CD4-positive, alpha-beta memory T cell (primary cell): ENCODE results near the gene LRPAP1. TPM values are rescaled to one million over a fixed set of nuclear protein-coding genes. Genes with fewer than 3 reads are reported as not detected.

ENCODE experiments used
- CTCF ChIA-PET: fragments of 350-600 bp; sonication (Branson Sonifier 250); formaldehyde crosslinking; loops from one replicate; lab custom pipeline; 2021; ENCODE audit warnings: inconsistent platforms; ENCODE audit not compliant: partially characterized antibody; lab: Charles Lee
- POLR2A ChIA-PET: fragments of 350-600 bp; sonication (Branson Sonifier 250); formaldehyde crosslinking; loops from one replicate; lab custom pipeline; 2021; ENCODE audit not compliant: partially characterized antibody; lab: Charles Lee
- DNase-seq, 5 donors: peaks; one replicate each; pipeline versions ENCODE4 v3.0.0 to v3.0.0-alpha.2; 2020 to 2022; ENCODE audit warnings: mixed read lengths in 1 of 5
- H3K27ac ChIP-seq: one replicate; pipeline ENCODE4 v1.7.0; 2013; ENCODE audit warnings: low read depth, low read length
- H3K27me3 ChIP-seq: 2 replicates; pipeline ENCODE4 v1.7.0; 2013; ENCODE audit warnings: mild to moderate bottlenecking, low read length, moderate library complexity; ENCODE audit not compliant: insufficient read depth
- H3K36me3 ChIP-seq: 2 replicates; pipeline ENCODE4 v1.7.0; 2013; ENCODE audit warnings: mild to moderate bottlenecking, low read length, moderate library complexity; ENCODE audit not compliant: insufficient read depth
- H3K4me1 ChIP-seq: 2 replicates; pipeline ENCODE4 v1.7.0; 2013; ENCODE audit warnings: mild to moderate bottlenecking, low read length, moderate library complexity; ENCODE audit not compliant: insufficient read depth
- H3K4me3 ChIP-seq, 2 donors: one replicate each; pipeline ENCODE4 v1.7.0; 2013; ENCODE audit warnings: low read length in 2 of 2, mild to moderate bottlenecking in 1 of 2
- H3K9me3 ChIP-seq, 2 donors: one replicate each; pipeline ENCODE4 v1.7.0; 2013; ENCODE audit warnings: low read length in 2 of 2, control low read depth in 1 of 2; ENCODE audit not compliant: control insufficient read depth in 1 of 2
- H3K27ac Mint-ChIP-seq, 7 donors: one replicate each; pipeline ENCODE4 v1.8.0; 2020 to 2021; ENCODE audit warnings: mixed read lengths in 7 of 7, mild to moderate bottlenecking in 6 of 7, inconsistent platforms in 3 of 7, moderate library complexity in 3 of 7
- H3K27me3 Mint-ChIP-seq, 2 donors: one replicate each; pipeline ENCODE4 v1.8.0; 2020 to 2021; ENCODE audit warnings: mixed read lengths in 2 of 2
- H3K36me3 Mint-ChIP-seq, 2 donors: one replicate each; pipeline ENCODE4 v1.8.0; 2020 to 2021; ENCODE audit warnings: mixed read lengths in 2 of 2, inconsistent platforms in 1 of 2, mild to moderate bottlenecking in 1 of 2
- H3K4me1 Mint-ChIP-seq, 4 donors: one replicate each; pipeline ENCODE4 v1.8.0; 2020 to 2021; ENCODE audit warnings: mixed read lengths in 4 of 4, mild to moderate bottlenecking in 1 of 4
- H3K4me3 Mint-ChIP-seq, 8 donors: one replicate each; pipeline ENCODE4 v1.8.0; 2020 to 2021; ENCODE audit warnings: mixed read lengths in 8 of 8, mild to moderate bottlenecking in 7 of 8, moderate library complexity in 6 of 8, inconsistent platforms in 3 of 8
- H3K9me3 Mint-ChIP-seq, 8 donors: one replicate each; pipeline ENCODE4 v1.8.0; 2020 to 2021; ENCODE audit warnings: mixed read lengths in 8 of 8, mild to moderate bottlenecking in 5 of 8, inconsistent platforms in 3 of 8, moderate library complexity in 1 of 8
- intact Hi-C: fragments of 100-400 bp; cut with micrococcal nuclease; formaldehyde crosslinking; loops from one replicate; pipeline ENCODE4 v1.15.1; 2023
- polyA plus RNA-seq, 2 donors: library from polyadenylated mRNA; unstranded; fragments of 300-500 nt; fragmentation: Illumina TruSeq; gene quantifications; one replicate each; pipeline ENCODE4 v1.2.3, GENCODE V29; 2021
- total RNA-seq, 2 experiments: library from RNA; stranded (reverse); gene quantifications; one replicate each; pipeline ENCODE4 v1.2.3, GENCODE V29; 2021

Gene LRPAP1
- total and polyA plus RNA-seq, 4 experiments from 2014 or later, result 84.7 to 122 (median 91.1) TPM

DNA sequence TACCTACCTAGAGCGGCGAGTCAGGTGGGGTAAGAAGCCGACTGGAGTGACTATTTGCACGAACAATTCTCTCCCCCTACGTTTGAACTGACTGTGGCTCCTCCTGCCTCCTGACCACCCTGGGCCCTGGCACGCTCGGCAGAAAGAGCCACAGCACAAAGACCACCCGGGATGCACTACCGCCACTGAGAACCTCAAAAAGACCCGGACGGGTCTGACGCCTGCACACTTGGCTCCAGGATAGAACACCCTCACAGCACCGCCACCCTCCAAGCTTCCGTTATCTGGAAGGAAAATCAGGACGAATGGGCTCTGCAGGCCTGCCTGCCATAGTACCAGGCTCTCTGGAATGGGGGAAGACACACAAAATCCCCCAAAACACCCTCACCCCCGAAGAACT is 2.2 kb downstream of the LRPAP1 start:
- Mint-ChIP-seq H3K36me3 (peaks cover 4 to 27% of the 10 kb centered on the region in 2 donors), H3K4me3 (peak overlapping the region; percentile 45 to 98 (median 52))
- CTCF ChIA-PET, result no interaction called here

DNA sequence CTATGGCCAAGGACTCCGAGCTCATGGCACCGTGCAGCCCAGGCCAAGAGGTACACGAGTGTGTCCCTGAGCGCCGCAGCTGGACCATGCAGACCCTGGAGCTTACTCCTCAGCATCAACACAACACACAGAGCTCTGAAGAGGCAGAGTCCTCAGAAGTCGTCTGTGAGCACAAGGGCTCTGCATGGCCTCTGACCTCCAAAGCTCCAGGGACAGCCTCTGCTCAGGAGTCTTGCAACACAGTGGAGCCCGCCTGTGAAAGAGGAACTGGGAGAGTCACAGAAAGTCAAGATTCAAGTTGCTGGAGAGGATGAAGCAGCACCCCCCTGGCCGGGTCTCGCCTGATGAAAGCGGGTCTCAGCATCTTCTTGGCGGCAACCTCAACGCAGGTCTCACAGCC is 2.9 kb downstream of the LRPAP1 start:
- DNase-seq, result no peak
- H3K9me3 ChIP-seq, result no peaks in the 10 kb centered on the region
- Mint-ChIP-seq H3K9me3 (peaks cover 0 to 3% (median 0%) of the 10 kb centered on the region in 8 donors), H3K36me3 (peaks cover 4 to 34% of the 10 kb centered on the region in 2 donors), H3K27me3 (no peaks in the 10 kb centered on the region), H3K27ac (no peak overlapping the region), H3K4me1 (peaks cover 25 to 65% (median 36%) of the 10 kb centered on the region in 4 donors), H3K4me3 (peak overlapping the region in 5 of 8 donors; percentile 45 to 98 (median 48))
- H3K4me3 ChIP-seq, result no peak overlapping the region
- ChIA-PET CTCF (no interaction called here), POLR2A (interaction anchor here (0.6 kb wide), 1 partner anchor 1046 kb away, joined by 3 read pairs; no protein-coding TSS in a partner anchor)
- H3K4me1 ChIP-seq, result peaks cover 34% of the 10 kb centered on the region
- no peak overlapping the region for H3K27ac ChIP-seq
- H3K36me3 ChIP-seq, result peaks cover 21% of the 10 kb centered on the region
- H3K27me3 ChIP-seq, result no peaks in the 10 kb centered on the region
- intact Hi-C loops, result no loop called here

More for the DNA sequence above, 2.2 kb downstream of the LRPAP1 start:
- no peaks in the 10 kb centered on the region for H3K27me3 ChIP-seq
- intact Hi-C loops, result no loop called here
- peak overlapping the region in 2 of 7 donors; percentile 29 to 30 for H3K27ac Mint-ChIP-seq
- H3K9me3 Mint-ChIP-seq, result peaks cover 0 to under 1% (median under 1%) of the 10 kb centered on the region in 8 donors
- no peaks in the 10 kb centered on the region for H3K9me3 ChIP-seq
- POLR2A ChIA-PET, result no interaction called here
- no peak overlapping the region for H3K27ac ChIP-seq
- H3K4me1 Mint-ChIP-seq, result peaks cover 25 to 65% (median 36%) of the 10 kb centered on the region in 4 donors
- peaks cover 0 to under 1% of the 10 kb centered on the region in 2 donors for H3K27me3 Mint-ChIP-seq
- no peak for DNase-seq
- peaks cover 14% of the 10 kb centered on the region for H3K36me3 ChIP-seq
- H3K4me3 ChIP-seq, result no peak overlapping the region
- peaks cover 34% of the 10 kb centered on the region for H3K4me1 ChIP-seq

DNA sequence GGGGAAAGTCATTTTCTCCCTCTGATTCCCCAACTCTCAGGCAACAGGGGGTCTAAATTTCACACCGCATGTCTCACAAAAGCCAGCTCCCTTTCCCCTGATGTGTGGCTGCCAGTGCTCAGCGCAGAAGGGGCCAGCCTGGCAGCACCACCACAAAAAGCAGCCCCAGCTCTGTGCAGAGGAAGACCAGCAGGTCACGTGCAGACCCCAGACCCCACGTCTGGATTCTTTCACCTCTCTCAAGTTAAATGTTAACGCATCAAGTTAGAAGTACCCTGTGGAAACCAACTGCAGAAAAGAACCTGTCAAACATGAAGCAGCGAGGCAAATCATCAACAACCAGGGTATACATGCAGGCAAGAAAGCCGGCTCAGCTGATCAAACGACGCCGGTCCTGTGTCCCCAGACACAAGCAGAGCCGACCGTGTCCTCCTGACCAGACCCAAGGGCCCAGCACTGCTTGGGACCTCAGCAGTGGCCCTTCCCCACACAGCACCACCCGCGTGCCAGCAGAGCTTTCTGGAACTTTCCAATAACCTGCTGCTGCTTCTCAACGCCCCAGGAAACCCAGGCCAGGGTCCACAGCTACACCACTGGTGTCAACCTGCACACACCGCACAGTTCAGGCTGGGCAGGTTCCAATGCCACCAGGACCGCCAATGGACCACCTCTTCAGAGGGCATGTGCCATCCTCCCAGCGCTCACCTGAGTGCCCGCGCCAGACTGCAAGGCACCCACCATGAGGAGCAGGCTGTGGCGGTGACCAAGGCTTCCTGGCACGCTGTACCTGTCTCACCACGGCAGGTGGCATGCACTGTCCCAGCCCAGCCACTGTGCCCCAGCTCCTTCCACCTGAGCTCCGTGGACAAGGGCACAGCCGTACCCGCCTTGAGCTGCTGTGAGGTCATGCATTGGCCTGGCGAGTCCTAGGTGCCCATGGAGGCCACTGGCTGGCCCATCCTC is 4.0 kb downstream of the LRPAP1 start:
- Histone ChIP-seq H3K36me3 (peaks cover 32% of the 10 kb centered on the region), H3K4me3 (no peak overlapping the region), H3K27ac (no peak overlapping the region), H3K4me1 (peaks cover 34% of the 10 kb centered on the region), H3K9me3 (no peaks in the 10 kb centered on the region), H3K27me3 (no peaks in the 10 kb centered on the region)
- Mint-ChIP-seq H3K4me1 (peaks cover 24 to 59% (median 36%) of the 10 kb centered on the region in 4 donors), H3K4me3 (peak overlapping the region in 1 of 8 donors; percentile 52), H3K27ac (no peak overlapping the region), H3K27me3 (no peaks in the 10 kb centered on the region), H3K9me3 (peaks cover 0 to 3% (median 0%) of the 10 kb centered on the region in 8 donors), H3K36me3 (peaks cover 7 to 43% of the 10 kb centered on the region in 2 donors)
- ChIA-PET CTCF (no interaction called here), POLR2A (no interaction called here)
- DNase-seq, result no peak
- intact Hi-C loops, result no loop called here

DNA sequence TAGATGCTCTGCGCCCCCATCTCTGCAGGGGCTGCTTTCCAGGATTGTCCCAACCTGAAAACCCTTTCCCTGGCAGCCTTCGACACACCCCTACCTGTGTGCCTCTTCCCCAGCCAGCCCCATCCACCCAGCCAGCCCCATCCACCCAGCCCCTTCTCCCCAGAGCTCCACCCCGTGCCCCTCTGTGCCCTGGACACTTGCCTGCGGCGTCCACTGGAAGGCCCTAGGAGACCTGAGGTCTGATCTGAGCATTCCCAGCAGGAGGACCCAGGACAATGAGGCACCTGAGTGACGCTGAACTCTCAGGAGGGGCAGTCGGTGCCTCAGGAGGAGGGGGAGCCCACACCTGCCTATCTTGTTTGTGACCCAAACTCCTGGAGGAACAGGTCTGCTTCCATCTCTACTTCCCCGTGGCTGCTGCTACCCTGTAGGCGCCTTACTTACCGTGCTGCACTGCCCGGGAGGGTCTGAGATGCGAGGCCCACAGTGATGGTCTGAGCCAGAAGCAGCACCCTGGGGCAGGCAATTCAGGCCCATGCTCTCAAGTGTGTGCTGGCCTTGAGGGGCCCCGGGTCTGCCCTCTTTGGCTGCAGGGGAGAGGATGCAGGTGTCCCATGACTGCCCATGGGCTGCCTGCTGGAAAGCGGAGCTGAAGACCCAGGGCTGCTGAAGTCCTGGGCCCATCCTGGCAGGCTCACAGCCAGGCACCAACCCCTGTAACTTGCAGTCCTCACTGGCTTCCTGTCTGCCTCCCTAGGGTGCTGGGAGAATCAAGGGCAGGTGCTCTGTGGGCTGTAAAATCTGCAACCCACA is 4.9 kb downstream of the LRPAP1 start:
- intact Hi-C loops, result no loop called here
- Mint-ChIP-seq H3K9me3 (peaks cover 0 to 3% (median 0%) of the 10 kb centered on the region in 8 donors), H3K4me3 (no peak overlapping the region), H3K36me3 (peaks cover 9 to 46% of the 10 kb centered on the region in 2 donors), H3K27me3 (no peaks in the 10 kb centered on the region), H3K4me1 (peaks cover 22 to 56% (median 34%) of the 10 kb centered on the region in 4 donors), H3K27ac (no peak overlapping the region)
- ChIA-PET CTCF (no interaction called here), POLR2A (no interaction called here)
- Histone ChIP-seq H3K4me3 (no peak overlapping the region), H3K4me1 (peaks cover 29% of the 10 kb centered on the region), H3K27me3 (no peaks in the 10 kb centered on the region), H3K27ac (no peak overlapping the region), H3K9me3 (no peaks in the 10 kb centered on the region), H3K36me3 (peaks cover 36% of the 10 kb centered on the region)
- no peak for DNase-seq

DNA sequence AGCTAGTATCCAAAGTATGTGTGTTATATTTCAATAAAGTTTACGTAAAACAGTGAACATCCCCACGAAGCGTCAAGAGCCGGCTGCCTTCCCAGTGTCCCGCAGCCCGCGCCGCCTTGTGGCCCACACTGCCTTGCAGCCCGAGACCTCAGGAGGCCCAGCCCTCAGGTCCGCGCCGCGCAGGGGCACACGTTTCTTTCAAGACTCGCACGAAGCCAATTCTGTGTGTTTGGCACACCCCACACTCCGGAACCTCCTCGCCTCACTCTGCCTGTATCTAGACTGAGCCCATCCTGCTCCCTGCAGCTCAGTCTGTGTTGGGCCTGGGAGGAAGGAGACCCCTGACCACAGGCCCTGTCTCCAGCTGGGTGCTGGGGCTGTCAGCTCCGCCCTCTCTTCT is 5.8 kb downstream of the LRPAP1 start:
- Histone ChIP-seq H3K4me3 (no peak overlapping the region), H3K9me3 (no peaks in the 10 kb centered on the region), H3K27me3 (no peaks in the 10 kb centered on the region), H3K36me3 (peaks cover 38% of the 10 kb centered on the region), H3K4me1 (peaks cover 26% of the 10 kb centered on the region), H3K27ac (no peak overlapping the region)
- H3K9me3 Mint-ChIP-seq, result peaks cover 0 to 3% (median 0%) of the 10 kb centered on the region in 8 donors
- ChIA-PET POLR2A (no interaction called here), CTCF (no interaction called here)
- peaks cover 20 to 47% (median 28%) of the 10 kb centered on the region in 4 donors for H3K4me1 Mint-ChIP-seq
- H3K4me3 Mint-ChIP-seq, result peak overlapping the region in 2 of 8 donors; percentile 31 to 36
- no peak for DNase-seq
- H3K36me3 Mint-ChIP-seq, result peaks cover 12 to 46% of the 10 kb centered on the region in 2 donors
- peak overlapping the region in 1 of 7 donors; percentile 70 for H3K27ac Mint-ChIP-seq
- H3K27me3 Mint-ChIP-seq, result no peaks in the 10 kb centered on the region
- intact Hi-C loops, result no loop called here

DNA sequence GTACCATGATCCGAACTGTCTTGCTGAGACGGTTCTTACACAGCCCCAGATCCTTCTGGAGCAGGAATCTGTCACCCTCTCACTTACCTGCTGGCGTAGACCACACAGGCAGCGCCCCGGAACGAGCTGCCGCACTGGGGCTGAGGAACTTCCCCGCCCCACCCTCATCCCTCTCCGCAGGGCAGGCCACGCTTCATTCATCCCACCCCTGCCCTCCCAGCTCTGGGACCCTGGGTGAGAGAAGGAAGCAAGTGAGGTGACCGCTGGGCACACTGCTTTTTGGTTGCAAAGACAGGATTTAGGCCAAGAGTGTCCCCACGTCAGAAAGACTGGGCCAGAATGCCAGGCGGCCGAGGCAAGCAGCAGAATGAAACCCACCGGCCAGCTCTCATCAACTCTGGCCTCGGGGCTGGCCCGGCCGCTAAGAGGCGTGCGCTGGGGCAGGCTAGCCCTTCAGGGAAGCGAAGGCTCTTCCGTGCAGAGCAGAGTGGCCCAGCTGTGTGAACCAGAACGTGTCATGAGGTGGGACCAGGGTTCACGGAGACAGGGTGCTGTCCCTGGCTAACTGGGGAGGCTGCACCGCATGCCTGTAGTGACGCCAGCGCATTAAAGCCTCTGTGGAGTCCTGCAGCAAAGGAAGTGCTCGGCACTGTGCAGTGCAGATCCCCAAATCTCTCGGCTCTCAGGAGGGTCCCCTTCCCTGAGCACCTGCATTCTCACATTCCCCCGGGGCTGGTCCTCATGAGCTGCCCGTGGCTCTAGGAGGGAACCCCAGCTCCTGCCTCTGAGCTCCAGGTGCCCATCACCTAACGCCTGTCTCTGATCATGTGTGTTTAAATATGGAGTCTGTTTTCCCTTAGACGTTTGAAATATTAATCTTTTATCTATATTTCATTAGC is 6.4 kb downstream of the LRPAP1 start:
- DNase-seq, result no peak
- Histone ChIP-seq H3K4me3 (no peak overlapping the region), H3K27me3 (no peaks in the 10 kb centered on the region), H3K4me1 (peaks cover 19% of the 10 kb centered on the region), H3K27ac (no peak overlapping the region), H3K9me3 (no peaks in the 10 kb centered on the region), H3K36me3 (peaks cover 44% of the 10 kb centered on the region)
- Mint-ChIP-seq H3K27ac (no peak overlapping the region), H3K4me3 (no peak overlapping the region), H3K36me3 (peaks cover 15 to 45% of the 10 kb centered on the region in 2 donors), H3K27me3 (no peaks in the 10 kb centered on the region), H3K9me3 (peaks cover 0 to 3% (median 0%) of the 10 kb centered on the region in 8 donors), H3K4me1 (peaks cover 16 to 40% (median 22%) of the 10 kb centered on the region in 4 donors)
- ChIA-PET POLR2A (no interaction called here), CTCF (no interaction called here)
- intact Hi-C loops, result no loop called here
